Mucosa of stomach (tissue), 1 donor: Measurements from ENCODE around the gene TTLL10.

Source experiments
- H3K27me3 ChIP-seq: one replicate; pipeline ENCODE4 v1.7.0; 2013; ENCODE audit warnings: mild to moderate bottlenecking, low read length; ENCODE audit not compliant: control insufficient read depth, insufficient read depth
- H3K36me3 ChIP-seq: one replicate; pipeline ENCODE4 v1.7.0; 2013; ENCODE audit warnings: low read length; ENCODE audit not compliant: control insufficient read depth, insufficient read depth
- H3K4me1 ChIP-seq: one replicate; pipeline ENCODE4 v1.7.0; 2013; ENCODE audit warnings: mild to moderate bottlenecking, low read length; ENCODE audit not compliant: control insufficient read depth, insufficient read depth
- H3K4me3 ChIP-seq: one replicate; pipeline ENCODE4 v1.7.0; 2013; ENCODE audit warnings: low read length
- H3K9ac ChIP-seq: one replicate; pipeline ENCODE4 v1.7.0; 2013; ENCODE audit warnings: mild to moderate bottlenecking, low read length, moderate library complexity
- H3K9me3 ChIP-seq: one replicate; pipeline ENCODE4 v1.7.0; 2013; ENCODE audit warnings: mild to moderate bottlenecking, low read length, moderate library complexity; ENCODE audit not compliant: control insufficient read depth
- donor health status: Pancreatic carcinoma.

Gene TTLL10

DNA sequence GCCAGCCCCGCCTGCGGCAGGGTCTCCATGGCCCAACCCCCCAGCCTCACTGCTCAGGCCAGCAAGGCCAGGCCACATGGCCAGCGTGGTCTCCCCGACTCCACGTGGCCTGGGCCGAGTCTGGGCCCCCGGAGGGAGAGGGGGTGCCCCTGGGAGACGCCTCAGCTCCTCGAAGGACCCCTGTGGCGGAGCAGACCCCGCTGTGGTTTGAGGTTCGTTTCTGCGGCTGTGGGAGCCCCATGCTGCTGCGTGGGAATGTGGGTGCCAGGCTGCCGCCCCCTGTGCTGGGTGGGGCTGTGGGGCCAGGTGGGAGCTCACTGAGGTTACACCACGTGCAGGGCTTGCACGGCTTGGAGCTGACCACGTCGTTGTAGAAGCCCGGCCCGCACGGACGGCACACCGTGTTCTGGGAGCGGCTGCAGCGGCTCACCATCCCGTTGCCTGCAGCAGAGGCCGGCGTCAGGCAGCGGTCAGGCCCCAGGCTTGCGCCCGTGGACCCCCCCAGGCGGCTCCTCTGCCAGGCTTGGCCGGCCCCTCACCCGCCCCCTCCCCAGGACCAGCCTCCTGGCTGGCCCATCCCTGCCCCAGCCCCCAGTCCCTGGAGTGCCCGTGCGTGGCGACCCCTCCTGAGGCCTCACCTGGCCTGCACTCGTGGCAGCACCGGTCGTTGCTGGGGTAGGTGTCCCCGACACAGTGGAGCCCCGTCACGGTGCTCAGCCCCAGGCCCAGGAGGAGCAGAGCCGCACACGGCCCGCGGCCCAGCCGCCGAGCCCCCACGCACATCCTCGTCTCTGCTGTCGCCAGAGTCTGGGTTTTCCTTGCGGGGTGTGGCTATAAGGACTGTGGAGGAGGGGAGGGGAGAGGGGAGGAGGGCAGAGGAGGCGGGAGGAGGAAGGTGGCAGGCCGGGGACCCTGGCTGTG lies 39.9 kb downstream of the TTLL10 start, which contains the start of gene TNFRSF4:
TSS of gene TNFRSF4 (minus strand) at position 809 of the 921 bp plus-strand sequence. CDS start at position 783, 26 bp downstream.
- Histone ChIP-seq H3K4me3 (no peak within 1 kb of the TSS), H3K36me3 (no peaks in the 10 kb centered on the region), H3K9ac (no peak within 1 kb of the TSS), H3K9me3 (no peaks in the 10 kb centered on the region), H3K4me1 (peaks cover 10% of the 10 kb centered on the region), H3K27me3 (no peaks in the 10 kb centered on the region)

DNA sequence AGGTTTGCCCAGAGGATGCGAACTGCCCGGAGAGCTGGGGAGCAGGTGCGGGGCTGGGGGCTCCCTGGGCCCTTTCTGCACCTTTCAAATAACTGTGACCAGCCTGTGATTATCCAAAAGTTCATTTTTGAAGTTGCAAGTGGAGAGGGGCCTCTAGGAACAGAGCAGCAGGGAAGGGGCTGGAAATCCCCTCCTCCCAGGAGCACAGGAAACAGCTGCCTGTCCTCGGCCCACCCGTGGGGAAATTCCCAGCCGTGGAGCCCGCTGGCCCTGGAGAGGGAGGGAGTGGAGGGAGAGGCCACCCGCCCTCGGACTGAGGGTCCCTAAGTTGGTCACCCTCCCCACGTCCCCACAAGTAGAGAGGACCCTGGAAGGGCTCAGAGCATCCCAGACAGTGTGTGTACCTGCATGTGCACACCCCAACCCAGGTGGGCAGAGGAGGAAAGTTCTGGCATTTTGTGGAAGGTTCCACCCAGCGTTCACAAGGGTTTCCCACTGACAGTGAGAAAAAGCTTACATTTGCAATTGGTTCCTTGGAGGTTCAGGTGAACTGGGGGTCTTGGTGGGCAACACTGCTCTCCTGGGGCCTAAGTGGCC lies 41.5 kb downstream of the TTLL10 start:
- no peaks in the 10 kb centered on the region for H3K27me3 ChIP-seq
- H3K4me1 ChIP-seq, result peaks cover 10% of the 10 kb centered on the region
- H3K36me3 ChIP-seq, result no peaks in the 10 kb centered on the region

DNA sequence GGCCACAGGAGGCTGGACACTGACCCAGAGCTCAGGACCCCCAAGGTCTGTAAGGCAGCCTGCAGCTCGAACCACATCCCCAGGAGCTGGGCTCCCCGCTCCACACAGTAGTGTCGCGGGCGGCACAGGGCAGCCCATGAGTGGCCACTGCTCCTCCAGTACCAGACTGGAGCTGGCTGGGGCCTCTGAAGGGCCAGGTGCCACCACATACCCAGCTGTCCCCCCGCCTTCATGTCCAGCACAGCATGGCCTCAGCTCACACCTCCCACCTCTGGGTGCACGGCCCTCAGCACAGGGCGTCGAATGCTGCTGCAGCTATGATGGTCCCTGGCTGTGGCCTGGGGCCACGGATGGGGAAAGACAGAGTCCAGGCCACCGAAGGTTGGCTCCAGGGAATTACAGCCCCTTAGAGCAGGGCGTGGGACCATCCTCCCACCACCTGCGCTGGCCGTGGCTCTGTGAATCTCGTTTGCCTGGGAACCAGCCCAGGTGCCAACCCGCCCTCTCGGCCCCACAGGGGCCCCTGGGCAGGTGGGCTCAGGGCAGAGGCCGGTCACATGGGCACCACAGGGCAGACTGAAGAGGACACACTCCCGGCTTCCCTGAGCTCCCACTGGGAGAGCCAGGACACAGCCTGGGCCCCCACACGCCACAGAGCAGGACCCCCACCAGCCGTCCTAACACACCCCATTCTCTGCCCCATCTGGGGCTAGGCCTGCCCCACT lies 42.4 kb downstream of the TTLL10 start:
- H3K36me3 ChIP-seq, result no peaks in the 10 kb centered on the region
- no peaks in the 10 kb centered on the region for H3K27me3 ChIP-seq
- H3K4me1 ChIP-seq, result peaks cover 10% of the 10 kb centered on the region
- H3K9me3 ChIP-seq, result no peaks in the 10 kb centered on the region
- H3K9ac ChIP-seq, result no peak overlapping the region
- H3K4me3 ChIP-seq, result no peak overlapping the region

More for the DNA sequence above, 41.5 kb downstream of the TTLL10 start:
- no peaks in the 10 kb centered on the region for H3K9me3 ChIP-seq
- H3K4me3 ChIP-seq, result no peak overlapping the region
- no peak overlapping the region for H3K9ac ChIP-seq

DNA sequence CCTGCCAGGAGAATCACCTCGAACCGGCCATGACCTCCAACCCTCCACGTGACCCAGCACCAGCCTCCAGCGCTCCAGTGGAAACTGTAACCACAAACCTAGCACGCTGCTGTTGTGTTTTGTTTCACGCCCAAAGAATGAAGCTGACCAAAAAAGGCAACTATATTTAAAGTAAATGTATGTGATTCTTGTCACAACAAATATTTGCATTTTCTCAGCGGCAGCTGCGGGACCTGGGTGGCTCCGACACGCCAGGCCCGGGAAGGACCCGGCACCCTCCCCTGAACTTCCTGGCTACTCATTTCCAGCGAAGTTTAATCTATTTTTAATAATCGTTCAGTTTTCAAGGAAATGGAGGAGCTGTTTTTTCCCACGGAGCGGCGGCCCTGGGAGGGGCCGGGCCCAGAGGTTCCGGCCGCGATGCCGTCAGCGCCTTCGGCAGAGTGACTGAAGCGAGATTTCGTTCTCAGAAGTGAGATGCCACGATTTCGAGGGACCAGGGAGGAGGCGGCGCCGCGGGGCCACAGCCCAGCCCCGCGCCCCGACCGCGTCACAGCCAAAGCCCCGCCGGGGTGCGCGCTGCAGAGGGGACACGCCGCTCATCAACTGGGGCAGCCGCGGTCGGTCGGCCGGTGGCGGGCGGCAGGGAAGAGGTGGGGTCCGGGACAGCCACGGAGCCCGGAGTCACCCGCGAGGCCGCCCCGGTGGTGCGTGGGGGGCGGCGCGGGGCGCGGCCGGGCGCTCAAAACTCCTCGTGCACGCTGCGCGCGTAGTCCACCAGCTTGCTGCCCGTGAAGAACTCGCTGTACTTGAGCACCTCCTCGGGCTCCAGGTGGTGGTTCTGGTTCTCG lies 43.3 kb downstream of the TTLL10 start:
- Histone ChIP-seq H3K4me1 (peaks cover 14% of the 10 kb centered on the region), H3K9ac (no peak overlapping the region), H3K36me3 (no peaks in the 10 kb centered on the region), H3K9me3 (no peaks in the 10 kb centered on the region), H3K4me3 (no peak overlapping the region), H3K27me3 (no peaks in the 10 kb centered on the region)

DNA sequence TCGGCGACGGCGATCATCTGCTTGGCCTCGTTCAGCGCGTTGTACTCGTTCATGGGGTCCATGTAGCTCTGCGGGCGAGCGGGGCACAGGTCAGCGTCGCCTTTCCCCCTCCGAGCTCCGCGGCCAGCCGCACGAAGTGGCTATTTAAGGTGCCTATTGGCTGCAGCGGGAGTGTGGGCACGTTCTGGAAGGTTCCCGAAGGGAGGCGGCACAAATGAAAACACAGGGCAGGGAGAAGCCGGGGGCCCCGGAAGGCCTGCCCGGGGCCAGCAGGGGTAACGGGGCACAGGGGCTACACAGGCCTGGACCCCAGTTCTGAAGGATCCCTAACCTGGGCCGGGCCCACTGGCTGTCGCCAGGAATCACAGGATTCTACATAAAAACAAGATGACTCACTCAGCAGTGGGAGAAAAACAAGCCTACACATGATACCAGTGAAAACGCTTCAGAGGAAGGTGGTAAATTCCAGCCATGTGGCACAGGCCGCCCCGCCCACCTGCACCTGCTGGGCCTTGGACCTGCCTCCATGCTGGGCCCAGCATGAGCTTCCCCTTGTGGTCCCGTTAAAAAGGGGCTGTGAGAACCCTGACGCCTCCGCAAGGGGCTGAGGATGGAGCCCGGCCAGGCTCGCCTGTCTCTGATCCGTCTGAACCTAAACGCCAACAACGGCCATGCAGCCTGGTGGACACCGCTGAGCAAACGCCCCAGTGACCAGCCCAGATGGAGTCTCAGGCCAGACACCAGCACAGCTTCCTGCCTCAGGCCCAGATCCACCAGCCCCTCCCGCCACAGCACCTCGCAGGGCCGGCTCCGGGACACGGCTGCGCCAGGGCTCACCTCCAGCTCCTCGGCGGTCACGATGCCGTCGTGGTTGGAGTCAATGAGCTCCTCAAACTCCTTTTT lies 44.2 kb downstream of the TTLL10 start:
- H3K4me1 ChIP-seq, result peaks cover 20% of the 10 kb centered on the region
- no peak overlapping the region for H3K9ac ChIP-seq
- peaks cover 2% of the 10 kb centered on the region for H3K36me3 ChIP-seq
- H3K9me3 ChIP-seq, result no peaks in the 10 kb centered on the region
- H3K4me3 ChIP-seq, result no peak overlapping the region
- no peaks in the 10 kb centered on the region for H3K27me3 ChIP-seq

DNA sequence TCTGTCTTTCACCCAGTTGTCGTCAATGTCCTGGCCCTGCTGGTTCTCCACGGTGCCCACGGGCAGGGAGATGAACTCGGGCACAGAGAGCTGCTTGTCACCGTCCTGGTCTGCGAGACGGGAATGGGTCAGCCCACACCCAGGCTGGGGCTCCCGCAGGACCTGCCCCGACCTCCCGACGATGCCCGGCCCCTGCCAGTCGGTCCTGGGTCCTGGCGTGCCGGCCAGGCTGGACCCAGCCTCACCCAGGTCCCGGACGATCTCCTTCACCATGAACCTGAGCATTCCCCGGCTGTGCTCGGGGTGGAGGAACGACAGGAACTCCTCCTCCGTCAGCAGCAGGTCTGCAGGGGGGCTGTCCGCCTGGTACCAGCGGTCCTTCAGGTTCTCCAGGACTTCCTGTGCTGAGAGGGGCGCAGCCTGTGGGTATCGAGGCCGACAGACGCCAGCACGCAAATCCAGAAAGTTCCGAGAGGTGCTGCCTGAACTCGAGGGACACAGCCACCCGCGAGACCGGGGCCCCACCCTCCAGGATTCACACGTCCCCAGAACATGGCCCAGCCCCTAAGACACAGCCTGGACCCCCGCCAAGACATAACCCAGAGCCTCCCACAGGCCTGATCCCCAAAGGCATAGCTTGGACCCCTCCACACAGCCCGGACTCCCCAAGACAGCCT lies 45.0 kb downstream of the TTLL10 start:
- H3K4me3 ChIP-seq, result no peak overlapping the region
- no peaks in the 10 kb centered on the region for H3K27me3 ChIP-seq
- peaks cover 20% of the 10 kb centered on the region for H3K4me1 ChIP-seq
- no peak overlapping the region for H3K9ac ChIP-seq
- H3K36me3 ChIP-seq, result peaks cover 5% of the 10 kb centered on the region
- no peaks in the 10 kb centered on the region for H3K9me3 ChIP-seq

DNA sequence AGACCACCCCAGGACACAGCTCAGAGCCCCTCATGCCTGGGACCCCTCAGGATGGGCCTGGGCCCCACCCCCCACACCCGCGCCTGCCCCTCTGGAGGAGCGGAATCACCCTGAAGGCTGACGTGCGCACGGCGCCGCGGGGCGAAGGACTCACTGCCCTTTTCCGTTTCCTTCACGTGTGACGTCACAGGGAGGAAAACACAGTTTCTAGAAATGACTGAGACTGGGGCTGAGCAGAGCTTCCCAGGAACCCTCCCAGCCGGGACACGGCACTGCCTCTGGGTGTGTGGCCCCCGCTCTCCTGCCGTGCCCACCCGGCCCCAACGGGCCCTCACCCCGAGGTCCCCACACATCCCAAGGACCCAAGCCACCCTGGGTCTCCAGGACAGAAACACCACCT lies 45.7 kb downstream of the TTLL10 start:
- peaks cover 5% of the 10 kb centered on the region for H3K36me3 ChIP-seq
- no peaks in the 10 kb centered on the region for H3K27me3 ChIP-seq
- no peak overlapping the region for H3K9ac ChIP-seq
- no peak overlapping the region for H3K4me3 ChIP-seq
- H3K9me3 ChIP-seq, result no peaks in the 10 kb centered on the region
- H3K4me1 ChIP-seq, result peaks cover 19% of the 10 kb centered on the region

DNA sequence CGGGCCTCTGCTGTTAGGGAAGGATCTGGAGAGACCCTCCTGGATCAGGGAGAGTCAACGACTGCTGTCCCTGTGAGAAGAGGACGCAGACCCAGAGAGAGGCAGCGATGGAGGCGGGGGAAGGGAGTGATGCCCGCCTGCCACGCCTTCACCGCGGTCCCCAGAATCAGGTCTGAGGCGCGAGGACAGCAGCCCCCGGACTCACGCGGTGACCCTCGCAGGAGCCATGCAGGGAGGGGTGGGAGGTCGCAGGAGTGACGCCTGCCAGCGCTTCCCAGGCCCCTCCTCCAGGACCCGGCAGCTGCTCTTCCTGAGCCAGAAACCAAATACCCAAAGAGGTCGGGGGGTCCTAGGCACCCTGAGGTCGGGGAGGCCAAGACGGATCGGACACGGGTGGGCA lies 46.5 kb downstream of the TTLL10 start:
- Histone ChIP-seq H3K9me3 (no peaks in the 10 kb centered on the region), H3K27me3 (no peaks in the 10 kb centered on the region), H3K9ac (no peak overlapping the region), H3K4me3 (no peak overlapping the region), H3K36me3 (peaks cover 5% of the 10 kb centered on the region), H3K4me1 (peaks cover 17% of the 10 kb centered on the region)

DNA sequence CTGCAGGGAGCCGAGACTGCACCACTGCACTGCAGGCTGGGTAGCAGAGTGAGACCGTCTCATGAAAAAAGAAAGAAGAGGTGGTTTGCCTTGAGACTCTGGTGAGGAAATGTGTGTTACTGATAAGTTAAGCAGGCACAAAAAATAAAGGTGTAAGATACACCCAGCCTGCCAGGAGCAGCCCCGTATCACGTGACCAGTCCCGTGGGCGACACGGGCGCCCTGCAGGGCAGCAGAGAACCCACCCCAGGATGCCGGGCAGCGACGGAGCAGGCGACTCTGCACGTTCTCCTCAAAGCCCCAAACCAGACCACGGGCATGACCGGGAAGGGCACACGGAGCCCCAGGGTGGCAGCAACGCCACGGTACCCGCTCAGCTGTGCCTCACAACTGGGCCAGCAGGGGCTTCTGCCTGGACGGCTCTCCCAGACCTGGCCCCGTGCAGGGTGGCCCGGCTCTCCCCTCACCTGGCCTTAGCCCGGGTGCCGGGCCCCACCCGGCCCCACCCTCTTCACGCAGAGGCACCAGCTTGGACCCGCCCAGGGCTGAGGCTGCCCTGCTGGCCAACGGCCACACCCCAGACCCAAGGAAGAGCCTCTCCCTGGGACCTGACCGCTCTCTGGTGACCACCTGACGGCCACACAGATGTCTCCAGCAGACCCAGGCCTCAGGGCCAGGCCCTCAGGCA lies 48.4 kb downstream of the TTLL10 start:
- no peak overlapping the region for H3K9ac ChIP-seq
- H3K4me1 ChIP-seq, result peaks cover 22% of the 10 kb centered on the region
- H3K36me3 ChIP-seq, result peaks cover 10% of the 10 kb centered on the region
- H3K4me3 ChIP-seq, result no peak overlapping the region
- no peaks in the 10 kb centered on the region for H3K27me3 ChIP-seq
- H3K9me3 ChIP-seq, result no peaks in the 10 kb centered on the region

DNA sequence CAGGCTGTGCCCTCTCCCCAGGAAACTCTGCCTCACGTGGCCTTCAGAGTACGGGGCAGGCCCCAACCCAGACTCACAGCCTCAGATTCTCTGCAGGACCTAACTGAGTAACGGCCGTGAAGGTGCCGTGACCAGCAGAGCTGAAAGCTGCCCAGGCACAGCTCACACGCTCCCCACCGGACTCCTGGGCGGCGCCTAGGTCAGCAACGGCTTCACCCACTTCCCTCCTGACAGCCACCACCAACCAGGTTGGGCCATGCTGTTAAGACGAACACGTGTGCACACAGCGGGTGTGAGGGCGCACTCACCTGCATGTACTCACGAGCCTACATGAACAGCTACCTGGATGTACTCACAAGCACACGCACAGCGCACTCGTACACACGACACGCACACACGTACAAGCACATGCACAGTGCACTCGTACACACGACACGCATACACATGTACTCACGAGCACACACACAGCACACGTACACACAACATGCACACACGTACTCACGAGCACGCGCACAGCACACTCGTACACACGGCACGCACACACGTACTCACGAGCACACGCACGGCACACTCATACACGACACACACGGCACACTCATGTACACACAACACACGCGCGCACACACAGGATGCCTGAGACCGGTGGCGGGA lies 49.0 kb downstream of the TTLL10 start:
- Histone ChIP-seq H3K4me1 (peaks cover 22% of the 10 kb centered on the region), H3K36me3 (peaks cover 10% of the 10 kb centered on the region), H3K9me3 (no peaks in the 10 kb centered on the region), H3K4me3 (no peak overlapping the region), H3K27me3 (no peaks in the 10 kb centered on the region), H3K9ac (no peak overlapping the region)
